Peyer's patch (tissue), 4 donors: Measurements from ENCODE around the gene CCDC88C. TPM values are rescaled to one million over a fixed set of nuclear protein-coding genes. Genes with fewer than 3 reads are reported as not detected.

Experiments used
- DNase-seq, 3 donors: peaks; one replicate each; pipeline ENCODE4 v3.0.0-alpha.2; 2017 to 2019
- H3K27ac ChIP-seq, 4 donors: fragments of 200-600 bp; sonication (generic); one replicate each; pipeline ENCODE4 v1.5.1; 2016 to 2019
- H3K27me3 ChIP-seq, 2 donors: fragments of 200-600 bp; sonication (generic); one replicate each; pipeline ENCODE4 v1.5.1; 2019
- H3K36me3 ChIP-seq, 3 donors: fragments of 200-600 bp; sonication (generic); one replicate each; pipeline ENCODE4 v1.5.1; 2016 to 2019
- H3K4me1 ChIP-seq, 4 donors: fragments of 200-600 bp; sonication (generic); one replicate each; pipeline ENCODE4 v1.5.1; 2016 to 2019
- H3K4me3 ChIP-seq, 4 donors: fragments of 200-600 bp; sonication (generic); 1 replicate in 3 of 4; 2 replicates in 1 of 4; pipeline ENCODE4 v1.5.1; 2016 to 2019; ENCODE audit warnings: mild to moderate bottlenecking in 1 of 4
- H3K9me3 ChIP-seq, 4 donors: fragments of 200-600 bp; sonication (generic); one replicate each; pipeline ENCODE4 v1.5.1; 2016 to 2019; ENCODE audit warnings: mild to moderate bottlenecking in 1 of 4
- POLR2A ChIP-seq, 2 donors: fragments of 450-650 bp; IDR thresholded peaks; one replicate each; pipeline ENCODE4 v1.5.1; 2017; ENCODE audit warnings: antibody characterized with exemption in 2 of 2, mild to moderate bottlenecking in 2 of 2, moderate library complexity in 2 of 2
- total RNA-seq, 4 donors: library from RNA; depleted of rRNA; stranded (reverse); fragments of >200 nt; gene quantifications; one replicate each; pipeline ENCODE4 v1.1.0, GENCODE V29; 2016
- TF ChIP-seq, protein P1 (sequence below), 6 experiments: fragments of 450-650 bp in 4 of 6; fragments of 200-600 bp in 2 of 6; sonication (generic) in 1 of 6; IDR thresholded peaks; one replicate each; pipeline ENCODE4 v1.5.1; 2017 to 2019; ENCODE audit warnings: antibody characterized with exemption in 6 of 6, mild to moderate bottlenecking in 3 of 6, moderate library complexity in 1 of 6

The CCDC88C gene
- total RNA-seq, 4 donors from 2014 or later = 18.9 to 189 (median 77.2) TPM

DNA sequence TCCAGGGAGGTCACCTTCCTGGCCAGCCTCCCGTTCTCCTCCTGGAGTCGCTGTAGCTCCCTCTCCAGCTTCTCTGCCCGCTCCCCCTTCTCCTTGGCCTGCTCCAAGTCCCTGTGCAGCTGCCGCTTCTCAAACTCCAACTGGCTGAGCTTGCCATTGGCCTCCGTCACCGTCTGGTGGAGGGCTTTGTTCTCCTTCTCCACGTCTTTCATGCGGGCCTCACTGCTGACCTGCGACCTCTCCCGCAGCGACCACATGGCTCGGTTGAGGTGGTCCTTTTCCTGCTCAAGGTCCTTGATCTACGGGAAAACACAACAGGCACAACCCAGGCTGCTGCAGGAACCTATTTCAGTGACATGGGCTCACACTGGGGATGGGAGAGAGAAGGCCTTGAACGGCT lies 103.8 kb downstream of the CCDC88C start:
- TF ChIP-seq POLR2A (IDR thresholded peaks at IDR 0.05) = no peak
- TF ChIP-seq, protein P1, sequence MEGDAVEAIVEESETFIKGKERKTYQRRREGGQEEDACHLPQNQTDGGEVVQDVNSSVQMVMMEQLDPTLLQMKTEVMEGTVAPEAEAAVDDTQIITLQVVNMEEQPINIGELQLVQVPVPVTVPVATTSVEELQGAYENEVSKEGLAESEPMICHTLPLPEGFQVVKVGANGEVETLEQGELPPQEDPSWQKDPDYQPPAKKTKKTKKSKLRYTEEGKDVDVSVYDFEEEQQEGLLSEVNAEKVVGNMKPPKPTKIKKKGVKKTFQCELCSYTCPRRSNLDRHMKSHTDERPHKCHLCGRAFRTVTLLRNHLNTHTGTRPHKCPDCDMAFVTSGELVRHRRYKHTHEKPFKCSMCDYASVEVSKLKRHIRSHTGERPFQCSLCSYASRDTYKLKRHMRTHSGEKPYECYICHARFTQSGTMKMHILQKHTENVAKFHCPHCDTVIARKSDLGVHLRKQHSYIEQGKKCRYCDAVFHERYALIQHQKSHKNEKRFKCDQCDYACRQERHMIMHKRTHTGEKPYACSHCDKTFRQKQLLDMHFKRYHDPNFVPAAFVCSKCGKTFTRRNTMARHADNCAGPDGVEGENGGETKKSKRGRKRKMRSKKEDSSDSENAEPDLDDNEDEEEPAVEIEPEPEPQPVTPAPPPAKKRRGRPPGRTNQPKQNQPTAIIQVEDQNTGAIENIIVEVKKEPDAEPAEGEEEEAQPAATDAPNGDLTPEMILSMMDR (IDR thresholded peaks at IDR 0.05) = no peak
- Histone ChIP-seq H3K4me1 (peaks cover 8 to 27% (median 19%) of the 10 kb centered on the region in 4 donors), H3K36me3 (peaks cover 0 to 49% (median 0%) of the 10 kb centered on the region in 3 donors), H3K27ac (no peak overlapping the region), H3K9me3 (no peaks in the 10 kb centered on the region), H3K4me3 (no peak overlapping the region), H3K27me3 (no peaks in the 10 kb centered on the region)
- DNase-seq = no peak

DNA sequence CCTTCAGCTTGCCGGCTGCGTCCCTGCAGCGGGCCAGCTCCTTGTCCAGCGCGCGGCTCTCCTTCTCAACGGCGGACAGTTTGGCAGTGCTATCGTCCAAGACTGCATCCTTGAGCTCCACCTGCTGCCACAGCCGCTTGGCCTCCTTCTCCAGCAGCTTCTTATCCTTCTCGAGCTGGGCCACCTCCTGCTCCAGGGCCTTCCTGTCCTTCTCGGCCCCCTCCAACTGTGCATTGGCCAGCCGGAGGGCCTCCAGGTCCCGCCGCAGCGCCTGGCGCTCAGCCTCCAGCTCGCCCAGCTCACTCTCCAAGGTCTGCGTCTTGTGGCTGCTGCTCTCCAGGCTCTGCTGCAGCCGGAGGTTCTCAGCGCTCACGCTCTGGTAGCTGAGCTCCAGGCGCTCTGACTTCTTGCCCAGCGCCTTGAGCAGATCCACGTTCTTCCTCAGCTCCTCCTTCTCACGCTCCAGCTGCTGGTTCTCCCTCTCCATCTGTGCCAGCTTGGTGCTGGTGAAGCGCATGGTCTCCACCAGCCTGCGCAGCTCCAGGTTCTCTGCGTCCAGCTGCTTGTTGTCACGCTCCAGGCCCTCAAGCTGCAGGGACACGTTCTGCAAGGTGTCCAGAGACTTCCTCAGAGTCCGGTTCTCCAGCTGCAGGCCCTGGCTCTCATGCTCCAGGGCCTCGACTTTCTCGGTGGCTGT lies 104.3 kb downstream of the CCDC88C start:
- Histone ChIP-seq H3K27ac (no peak overlapping the region), H3K9me3 (no peaks in the 10 kb centered on the region), H3K36me3 (peaks cover 0 to 54% (median 0%) of the 10 kb centered on the region in 3 donors), H3K27me3 (no peaks in the 10 kb centered on the region), H3K4me1 (peaks cover 8 to 24% (median 18%) of the 10 kb centered on the region in 4 donors), H3K4me3 (no peak overlapping the region)
- DNase-seq = no peak
- TF ChIP-seq POLR2A (IDR thresholded peaks at IDR 0.05) = no peak
- TF ChIP-seq, protein P1 (IDR thresholded peaks at IDR 0.05) = no peak

DNA sequence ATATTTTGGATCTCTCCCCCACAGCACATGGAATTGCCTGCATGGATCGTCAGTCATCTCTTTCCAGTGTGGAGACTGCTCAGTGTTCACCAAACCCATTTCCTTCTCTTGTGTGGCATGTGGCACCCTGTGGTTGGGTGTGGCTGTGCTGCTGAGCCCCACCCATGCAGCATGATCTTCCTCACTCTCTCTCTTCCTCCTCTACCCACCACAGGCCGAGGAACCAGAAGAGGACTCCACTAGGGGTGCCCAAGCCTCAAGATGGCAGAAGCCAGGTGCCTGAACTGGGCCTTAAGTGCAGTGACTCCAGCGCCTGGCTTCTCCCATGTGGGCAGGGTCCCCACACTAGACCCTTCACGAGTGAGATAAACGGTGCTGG lies 106.3 kb downstream of the CCDC88C start:
- Histone ChIP-seq H3K4me3 (no peak overlapping the region), H3K27me3 (no peaks in the 10 kb centered on the region), H3K9me3 (no peaks in the 10 kb centered on the region), H3K36me3 (peaks cover 0 to 74% (median 0%) of the 10 kb centered on the region in 3 donors), H3K27ac (no peak overlapping the region), H3K4me1 (peaks cover 0 to 6% (median 1%) of the 10 kb centered on the region in 4 donors)
- peak in 2 of 3 donors; percentile 41 to 63 for DNase-seq
- TF ChIP-seq, protein P1 (IDR thresholded peaks at IDR 0.05) = peak in 1 of 6 experiments; percentile 3
- TF ChIP-seq POLR2A (IDR thresholded peaks at IDR 0.05) = no peak

DNA sequence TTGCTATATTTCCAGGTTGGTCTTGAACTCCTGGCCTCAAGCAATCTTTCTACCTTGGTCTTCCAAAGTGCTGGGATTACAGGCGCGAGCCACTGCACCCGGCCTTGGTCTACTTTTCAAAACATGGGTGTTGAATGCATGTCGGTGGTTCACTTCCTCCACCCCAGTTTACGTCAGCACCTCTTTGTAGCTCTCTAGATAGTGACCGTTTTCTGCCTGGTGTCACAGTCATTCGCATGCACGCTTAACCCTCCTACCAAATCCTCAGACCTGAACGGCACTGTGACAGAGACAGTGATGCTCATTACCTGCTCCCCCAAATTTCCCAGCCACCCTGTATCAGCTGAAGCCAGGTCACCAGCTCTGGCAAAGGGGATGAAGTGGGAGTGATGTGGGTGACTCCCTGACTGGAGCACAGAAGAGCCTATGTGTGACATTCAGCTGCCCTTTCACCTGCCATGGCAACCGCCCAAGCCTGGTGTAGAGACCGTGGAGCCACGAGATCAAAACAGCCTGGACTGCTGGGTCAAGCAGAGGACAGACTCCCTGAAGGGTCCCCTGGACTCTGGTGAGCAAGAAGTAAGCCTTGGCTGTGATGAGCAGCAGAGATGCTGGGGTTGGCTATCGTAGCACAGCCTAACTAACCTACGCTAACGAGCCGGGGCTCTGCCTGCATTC lies 106.9 kb downstream of the CCDC88C start:
- H3K27ac ChIP-seq = no peak overlapping the region
- peaks cover 0 to 2% (median 0%) of the 10 kb centered on the region in 4 donors for H3K4me1 ChIP-seq
- H3K36me3 ChIP-seq = peaks cover 0 to 79% (median 0%) of the 10 kb centered on the region in 3 donors
- DNase-seq = no peak
- H3K4me3 ChIP-seq = no peak overlapping the region
- TF ChIP-seq POLR2A (IDR thresholded peaks at IDR 0.05) = no peak
- TF ChIP-seq, protein P1 (IDR thresholded peaks at IDR 0.05) = no peak
- no peaks in the 10 kb centered on the region for H3K9me3 ChIP-seq
- H3K27me3 ChIP-seq = no peaks in the 10 kb centered on the region

DNA sequence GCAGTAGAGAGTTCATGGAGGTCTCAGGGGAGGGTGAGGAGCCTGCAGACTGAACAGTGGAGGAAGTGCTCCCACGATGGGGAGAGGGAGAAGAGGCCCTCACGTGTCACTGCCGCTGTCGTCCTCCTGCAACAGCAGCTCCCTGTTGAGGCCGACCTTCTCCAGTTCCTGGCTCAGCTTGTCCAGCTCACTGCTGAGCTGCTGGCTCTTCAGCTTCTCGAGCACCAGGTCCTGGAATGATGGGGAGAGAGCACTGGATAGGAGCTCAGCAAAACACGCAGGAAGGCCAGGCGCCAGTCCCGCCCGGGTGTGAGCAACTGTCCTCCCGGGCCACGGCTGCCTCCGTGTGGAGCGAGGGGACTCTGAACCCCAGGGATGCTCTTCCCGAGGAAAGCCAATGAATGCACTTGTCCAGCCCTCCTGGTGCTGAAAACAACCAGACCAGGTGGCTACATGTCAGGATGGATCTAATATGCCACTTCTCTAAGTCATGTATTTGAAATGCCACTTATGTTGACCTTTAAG lies 107.8 kb downstream of the CCDC88C start:
- H3K4me3 ChIP-seq = no peak overlapping the region
- H3K36me3 ChIP-seq = peaks cover 0 to 80% (median 0%) of the 10 kb centered on the region in 3 donors
- no peaks in the 10 kb centered on the region for H3K9me3 ChIP-seq
- TF ChIP-seq, protein P1 (IDR thresholded peaks at IDR 0.05) = no peak
- no peak for TF ChIP-seq POLR2A (IDR thresholded peaks at IDR 0.05)
- no peaks in the 10 kb centered on the region for H3K4me1 ChIP-seq
- no peaks in the 10 kb centered on the region for H3K27me3 ChIP-seq
- DNase-seq = no peak
- no peak overlapping the region for H3K27ac ChIP-seq
